K562 (cell line): ENCODE measurements around the gene BCAS3. TPM values are rescaled to one million over a fixed set of nuclear protein-coding genes. Genes with fewer than 3 reads are reported as not detected.

Source experiments
- BHLHE40 ChIP-seq: IDR thresholded peaks from 2 replicates; pipeline ENCODE4 v1.6.1; 2011; ENCODE audit warnings: low read length, improper control_type of control experiment
- BRD4 ChIP-seq: fragments of 200-600 bp; sonication (generic); IDR thresholded peaks from 2 replicates; pipeline ENCODE4 v1.6.1; 2017; ENCODE audit warnings: inconsistent platforms
- BRD9 ChIP-seq: fragments of 450-650 bp; IDR thresholded peaks from 2 replicates; pipeline ENCODE4 v1.6.1; 2018; ENCODE audit warnings: low read depth; ENCODE audit not compliant: partially characterized antibody
- CCNT2 ChIP-seq: IDR thresholded peaks from 2 replicates; pipeline ENCODE4 v1.6.1; 2011; ENCODE audit warnings: borderline replicate concordance, low read depth, mild to moderate bottlenecking, moderate library complexity, mixed read lengths, low read length; ENCODE audit not compliant: insufficient read length; ENCODE audit errors: extremely low read depth
- E2F3 ChIP-seq: fragments of 250-450 bp; sonication (Bioruptor Pico); IDR thresholded peaks from 2 replicates; pipeline ENCODE4 v1.4.0; 2020; ENCODE audit warnings: mild to moderate bottlenecking
- ETS1 ChIP-seq: conservative IDR thresholded peaks from 2 replicates; pipeline ENCODE4 v1.6.1; 2011; ENCODE audit warnings: low read depth, mild to moderate bottlenecking, low read length; ENCODE audit not compliant: control insufficient read depth
- L3MBTL2 ChIP-seq: fragments of 450-650 bp; IDR thresholded peaks from 2 replicates; pipeline ENCODE4 v1.6.1; 2016; ENCODE audit warnings: mild to moderate bottlenecking, moderate library complexity
- MTA3 ChIP-seq: fragments of 450-650 bp; formaldehyde crosslinking; IDR thresholded peaks from 2 replicates; pipeline ENCODE4 v1.6.1; 2017; ENCODE audit warnings: mild to moderate bottlenecking, borderline replicate concordance
- NFATC3 ChIP-seq: fragments of 450-650 bp; IDR thresholded peaks from 2 replicates; pipeline ENCODE4 v1.6.1; 2017; ENCODE audit warnings: mild to moderate bottlenecking
- NFRKB ChIP-seq: fragments of 450-650 bp; IDR thresholded peaks from 2 replicates; pipeline ENCODE4 v1.6.1; 2016; ENCODE audit warnings: low read depth
- PREB ChIP-seq: sonication (generic); formaldehyde crosslinking; IDR thresholded peaks from 2 replicates; pipeline ENCODE4 v1.8.1; 2023; ENCODE audit warnings: mild to moderate bottlenecking, missing genetic modification reagents
- RBM25 ChIP-seq: fragments of 200-400 bp; formaldehyde crosslinking; IDR thresholded peaks from 2 replicates; pipeline ENCODE4 v1.6.1; 2018; ENCODE audit warnings: low read length, low read depth, moderate library complexity; ENCODE audit not compliant: severe bottlenecking
- SMARCB1 ChIP-seq: IDR thresholded peaks from 2 replicates; pipeline ENCODE4 v1.6.1; 2011; ENCODE audit warnings: improper control_type of control experiment, low read depth; ENCODE audit not compliant: insufficient read length
- ZKSCAN3 ChIP-seq: fragments of 250-450 bp; sonication (Bioruptor Pico); IDR thresholded peaks from 2 replicates; pipeline ENCODE4 v1.4.0; 2020
- ZNF212 ChIP-seq: fragments of 450-650 bp; formaldehyde crosslinking; IDR thresholded peaks from 2 replicates; pipeline ENCODE4 v1.4.0; 2020; ENCODE audit warnings: mild to moderate bottlenecking
- polyA plus RNA-seq, 8 experiments: library from polyadenylated mRNA; depleted of rRNA in 4 of 8; stranded (reverse) in 5 of 8; unstranded in 3 of 8; fragments of >200 nt; fragmentation: Nextera tagmentation in 2 of 8; fragmentation: Illumina TruSeq in 1 of 8; extraction: Ambion mirVana in 2 of 8; extraction: Trizol in 1 of 8; gene quantifications; 2 replicates each; pipeline versions ENCODE4 v1.2.1 to v1.2.3, GENCODE V29; 2011 to 2014; ENCODE audit warnings: inconsistent platforms in 1 of 8, missing spikeins in 1 of 8
- total RNA-seq, 7 experiments: library from RNA; depleted of rRNA in 6 of 7; stranded (reverse); fragments of >200 nt in 6 of 7; fragmentation: Illumina TruSeq in 2 of 7; extraction: Trizol in 2 of 7; gene quantifications; 2 replicates each; pipeline versions ENCODE4 v1.2.1 to v1.2.3, GENCODE V29; 2011 to 2021; ENCODE audit warnings: low replicate concordance in 1 of 7
- TF ChIP-seq, protein P1 (sequence below), 2 experiments: fragments of 450-650 bp; IDR thresholded peaks; 2 replicates each; pipeline ENCODE4 v1.6.1; 2016; ENCODE audit warnings: mild to moderate bottlenecking in 2 of 2, borderline replicate concordance in 1 of 2, low read depth in 1 of 2, moderate library complexity in 1 of 2
- TF ChIP-seq, protein P2 (sequence below): sonication (generic); formaldehyde crosslinking; IDR thresholded peaks from 2 replicates; pipeline ENCODE4 v1.8.0; 2022; ENCODE audit warnings: missing genetic modification reagents, mild to moderate bottlenecking, borderline replicate concordance

BCAS3 gene
- total and polyA plus RNA-seq, 9 of the 15 experiments (the other 6 are each of a cell fraction or from before 2014, with no cell fraction given): 1.9 to 5.5 (median 3.5) TPM

GRCh38 chr17:61412143-61412859, 734.6 kb downstream of the BCAS3 start (continued):
- TF ChIP-seq, protein P1, sequence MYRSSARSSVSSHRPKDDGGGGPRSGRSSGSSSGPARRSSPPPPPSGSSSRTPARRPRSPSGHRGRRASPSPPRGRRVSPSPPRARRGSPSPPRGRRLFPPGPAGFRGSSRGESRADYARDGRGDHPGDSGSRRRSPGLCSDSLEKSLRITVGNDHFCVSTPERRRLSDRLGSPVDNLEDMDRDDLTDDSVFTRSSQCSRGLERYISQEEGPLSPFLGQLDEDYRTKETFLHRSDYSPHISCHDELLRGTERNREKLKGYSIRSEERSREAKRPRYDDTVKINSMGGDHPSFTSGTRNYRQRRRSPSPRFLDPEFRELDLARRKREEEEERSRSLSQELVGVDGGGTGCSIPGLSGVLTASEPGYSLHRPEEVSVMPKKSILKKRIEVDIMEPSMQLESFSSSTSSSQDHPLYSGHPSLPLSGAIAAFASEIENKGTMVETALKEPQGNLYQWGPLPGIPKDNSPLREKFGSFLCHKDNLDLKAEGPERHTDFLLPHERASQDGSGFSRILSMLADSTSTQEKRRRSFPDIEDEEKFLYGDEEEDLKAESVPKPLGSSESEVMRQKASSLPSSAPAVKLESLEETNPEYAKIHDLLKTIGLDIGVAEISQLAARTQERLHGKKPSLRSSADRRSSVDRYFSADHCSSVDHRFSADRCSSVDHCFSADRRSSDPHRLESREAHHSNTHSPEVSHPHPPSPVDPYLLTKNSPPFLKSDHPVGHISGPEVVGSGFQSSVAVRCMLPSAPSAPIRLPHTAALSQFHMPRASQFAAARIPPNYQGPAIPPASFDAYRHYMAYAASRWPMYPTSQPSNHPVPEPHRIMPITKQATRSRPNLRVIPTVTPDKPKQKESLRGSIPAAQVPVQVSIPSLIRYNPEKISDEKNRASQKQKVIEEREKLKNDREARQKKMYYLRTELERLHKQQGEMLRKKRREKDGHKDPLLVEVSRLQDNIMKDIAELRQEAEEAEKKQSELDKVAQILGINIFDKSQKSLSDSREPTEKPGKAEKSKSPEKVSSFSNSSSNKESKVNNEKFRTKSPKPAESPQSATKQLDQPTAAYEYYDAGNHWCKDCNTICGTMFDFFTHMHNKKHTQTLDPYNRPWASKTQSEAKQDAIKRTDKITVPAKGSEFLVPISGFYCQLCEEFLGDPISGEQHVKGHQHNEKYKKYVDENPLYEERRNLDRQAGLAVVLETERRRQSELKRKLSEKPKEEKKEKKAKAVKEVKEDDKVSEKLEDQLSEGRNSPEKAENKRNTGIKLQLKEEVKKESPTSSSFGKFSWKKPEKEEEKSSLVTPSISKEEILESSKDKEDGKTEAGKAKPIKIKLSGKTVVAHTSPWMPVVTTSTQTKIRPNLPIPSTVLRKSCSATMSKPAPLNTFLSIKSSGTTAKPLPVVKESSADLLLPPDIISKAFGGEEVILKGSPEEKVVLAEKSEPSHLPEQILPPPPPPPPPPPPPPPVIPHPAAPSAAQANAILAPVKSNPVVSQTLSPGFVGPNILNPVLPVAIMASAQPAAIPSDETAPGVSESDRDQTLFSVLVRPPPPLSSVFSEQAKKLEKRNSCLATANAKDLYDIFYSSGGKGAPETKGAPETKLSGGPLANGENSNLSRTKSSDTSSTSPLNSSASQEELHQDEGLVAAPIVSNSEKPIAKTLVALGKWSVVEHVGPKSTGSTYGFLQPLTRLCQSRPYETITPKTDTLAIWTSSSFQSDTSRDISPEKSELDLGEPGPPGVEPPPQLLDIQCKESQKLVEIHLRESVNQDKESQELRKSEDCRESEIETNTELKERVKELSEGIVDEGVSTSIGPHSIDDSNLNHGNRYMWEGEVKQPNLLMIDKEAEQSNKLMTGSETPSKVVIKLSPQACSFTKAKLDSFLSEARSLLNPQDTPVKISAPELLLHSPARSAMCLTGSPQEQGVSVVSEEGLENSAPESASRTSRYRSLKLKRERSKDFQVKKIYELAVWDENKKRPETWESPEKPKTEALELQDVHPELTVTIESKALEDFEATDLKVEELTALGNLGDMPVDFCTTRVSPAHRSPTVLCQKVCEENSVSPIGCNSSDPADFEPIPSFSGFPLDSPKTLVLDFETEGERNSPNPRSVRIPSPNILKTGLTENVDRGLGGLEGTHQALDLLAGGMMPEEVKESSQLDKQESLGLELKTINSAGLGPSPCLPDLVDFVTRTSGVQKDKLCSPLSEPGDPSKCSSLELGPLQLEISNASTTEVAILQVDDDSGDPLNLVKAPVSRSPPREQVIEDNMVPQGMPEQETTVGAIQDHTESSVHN (IDR thresholded peaks at IDR 0.05; ENCODE audit: borderline replicate concordance in 1 of 2, low read depth in 1 of 2): no peak
- TF ChIP-seq L3MBTL2 (peak; percentile 49; the same call in 1 of the 2 replicates), BHLHE40 (no peak), RBM25 (no peak), NFATC3 (no peak), ZNF212 (no peak), BRD9 (no peak), MTA3 (no peak), BRD4 (no peak), ETS1 (no peak), E2F3 (CRISPR knock-in tag) (0 out of 2 replicates have a peak, but pooled peaks have one; percentile 19), CCNT2 (no peak), PREB (no peak), NFRKB (no peak), SMARCB1 (no peak), ZKSCAN3 (CRISPR knock-in tag) (no peak)
- TF ChIP-seq, protein P2, sequence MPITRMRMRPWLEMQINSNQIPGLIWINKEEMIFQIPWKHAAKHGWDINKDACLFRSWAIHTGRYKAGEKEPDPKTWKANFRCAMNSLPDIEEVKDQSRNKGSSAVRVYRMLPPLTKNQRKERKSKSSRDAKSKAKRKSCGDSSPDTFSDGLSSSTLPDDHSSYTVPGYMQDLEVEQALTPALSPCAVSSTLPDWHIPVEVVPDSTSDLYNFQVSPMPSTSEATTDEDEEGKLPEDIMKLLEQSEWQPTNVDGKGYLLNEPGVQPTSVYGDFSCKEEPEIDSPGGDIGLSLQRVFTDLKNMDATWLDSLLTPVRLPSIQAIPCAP (CRISPR knock-in tag): no peak
